Activated naive CD4-positive, alpha-beta T cell treated with anti-CD3 and anti-CD28 coated beads, Interleukin-2, amount 50 U/mL, for 24 hours (primary cell): ENCODE results near the gene SPTLC3.
"Not testable (repeated sequence)": the region's sequence is repeated elsewhere in the genome, so short reads cannot be mapped to it uniquely, and the experiment has no call there.

Source experiments
- H3K27ac Mint-ChIP-seq: one replicate; pipeline ENCODE4 v1.8.0; 2021; ENCODE audit warnings: mild to moderate bottlenecking, mixed read lengths
- H3K27me3 Mint-ChIP-seq: one replicate; pipeline ENCODE4 v1.8.0; 2021; ENCODE audit warnings: mixed read lengths
- H3K36me3 Mint-ChIP-seq: one replicate; pipeline ENCODE4 v1.8.0; 2021; ENCODE audit warnings: mixed read lengths
- H3K4me1 Mint-ChIP-seq: one replicate; pipeline ENCODE4 v1.8.0; 2021; ENCODE audit warnings: mixed read lengths
- H3K4me3 Mint-ChIP-seq: one replicate; pipeline ENCODE4 v1.8.0; 2021; ENCODE audit warnings: mild to moderate bottlenecking, mixed read lengths
- H3K9me3 Mint-ChIP-seq: one replicate; pipeline ENCODE4 v1.8.0; 2021; ENCODE audit warnings: mixed read lengths

Gene SPTLC3

GRCh38 chr20:12978126-12978394 lies 30.7 kb upstream of the SPTLC3 start:
- Mint-ChIP-seq H3K4me3 (no peak overlapping the region), H3K4me1 (no peaks in the 10 kb centered on the region), H3K27ac (no peak overlapping the region), H3K36me3 (no peaks in the 10 kb centered on the region), H3K27me3 (peaks cover 2% of the 10 kb centered on the region), H3K9me3 (no peaks in the 10 kb centered on the region)

GRCh38 chr20:12978613-12979495 lies 29.9 kb upstream of the SPTLC3 start:
- Mint-ChIP-seq H3K36me3 (no peaks in the 10 kb centered on the region), H3K4me1 (no peaks in the 10 kb centered on the region), H3K4me3 (no peak overlapping the region), H3K9me3 (no peaks in the 10 kb centered on the region), H3K27ac (no peak overlapping the region), H3K27me3 (peaks cover 2% of the 10 kb centered on the region)

GRCh38 chr20:12979713-12980112 lies 29.1 kb upstream of the SPTLC3 start:
- not testable (repeated sequence) for H3K4me1 Mint-ChIP-seq, H3K4me3 Mint-ChIP-seq, H3K9me3 Mint-ChIP-seq, H3K27ac Mint-ChIP-seq, H3K27me3 Mint-ChIP-seq, H3K36me3 Mint-ChIP-seq

- Mint-ChIP-seq H3K4me1 (no peaks in the 10 kb centered on the region), H3K4me3 (no peak overlapping the region), H3K9me3 (no peaks in the 10 kb centered on the region), H3K27me3 (peaks cover 2% of the 10 kb centered on the region), H3K36me3 (no peaks in the 10 kb centered on the region), H3K27ac (no peak overlapping the region)
Measured at GRCh38 chr20:12982098-12982497, 26.7 kb upstream of the SPTLC3 start.

GRCh38 chr20:12984069-12984765 lies 24.6 kb upstream of the SPTLC3 start:
- Mint-ChIP-seq H3K27me3 (peaks cover 4% of the 10 kb centered on the region), H3K4me1 (no peaks in the 10 kb centered on the region), H3K4me3 (no peak overlapping the region), H3K36me3 (no peaks in the 10 kb centered on the region), H3K27ac (no peak overlapping the region), H3K9me3 (no peaks in the 10 kb centered on the region)

- Mint-ChIP-seq H3K9me3 (no peaks in the 10 kb centered on the region), H3K4me1 (no peaks in the 10 kb centered on the region), H3K27me3 (peaks cover 4% of the 10 kb centered on the region), H3K36me3 (no peaks in the 10 kb centered on the region), H3K4me3 (no peak overlapping the region), H3K27ac (no peak overlapping the region)
Measured at GRCh38 chr20:12984863-12985262, 23.9 kb upstream of the SPTLC3 start.

- peaks cover 4% of the 10 kb centered on the region for H3K27me3 Mint-ChIP-seq
- H3K9me3 Mint-ChIP-seq, result no peaks in the 10 kb centered on the region
- no peaks in the 10 kb centered on the region for H3K4me1 Mint-ChIP-seq
- H3K4me3 Mint-ChIP-seq, result no peak overlapping the region
- H3K27ac Mint-ChIP-seq, result no peak overlapping the region
- H3K36me3 Mint-ChIP-seq, result no peaks in the 10 kb centered on the region
Measured at GRCh38 chr20:12987261-12987660, 21.5 kb upstream of the SPTLC3 start.

GRCh38 chr20:12989586-12990115 lies 19.1 kb upstream of the SPTLC3 start:
- H3K36me3 Mint-ChIP-seq, result no peaks in the 10 kb centered on the region
- no peaks in the 10 kb centered on the region for H3K4me1 Mint-ChIP-seq
- H3K4me3 Mint-ChIP-seq, result no peak overlapping the region

GRCh38 chr20:12997128-12997655 lies 11.6 kb upstream of the SPTLC3 start:
- Mint-ChIP-seq H3K27me3 (peaks cover 3% of the 10 kb centered on the region), H3K4me3 (no peak overlapping the region), H3K27ac (no peak overlapping the region), H3K9me3 (no peaks in the 10 kb centered on the region), H3K36me3 (no peaks in the 10 kb centered on the region), H3K4me1 (no peaks in the 10 kb centered on the region)

More at GRCh38 chr20:12989586-12990115, 19.1 kb upstream of the SPTLC3 start:
- Mint-ChIP-seq H3K9me3 (no peaks in the 10 kb centered on the region), H3K27me3 (peaks cover 4% of the 10 kb centered on the region), H3K27ac (no peak overlapping the region)

GRCh38 chr20:12998046-12998445 lies 10.7 kb upstream of the SPTLC3 start:
- no peak overlapping the region for H3K27ac Mint-ChIP-seq
- H3K4me1 Mint-ChIP-seq, result no peaks in the 10 kb centered on the region
- H3K4me3 Mint-ChIP-seq, result no peak overlapping the region
- no peaks in the 10 kb centered on the region for H3K9me3 Mint-ChIP-seq
- H3K27me3 Mint-ChIP-seq, result peaks cover 3% of the 10 kb centered on the region
- no peaks in the 10 kb centered on the region for H3K36me3 Mint-ChIP-seq

- no peaks in the 10 kb centered on the region for H3K9me3 Mint-ChIP-seq
- no peak overlapping the region for H3K4me3 Mint-ChIP-seq
- no peaks in the 10 kb centered on the region for H3K36me3 Mint-ChIP-seq
- H3K27me3 Mint-ChIP-seq, result peaks cover 3% of the 10 kb centered on the region
- no peak overlapping the region for H3K27ac Mint-ChIP-seq
- no peaks in the 10 kb centered on the region for H3K4me1 Mint-ChIP-seq
Measured at GRCh38 chr20:12999201-12999600, 9.6 kb upstream of the SPTLC3 start.

- H3K4me3 Mint-ChIP-seq, result no peak overlapping the region
- H3K36me3 Mint-ChIP-seq, result no peaks in the 10 kb centered on the region
- peaks cover 5% of the 10 kb centered on the region for H3K27me3 Mint-ChIP-seq
- no peak overlapping the region for H3K27ac Mint-ChIP-seq
- no peaks in the 10 kb centered on the region for H3K9me3 Mint-ChIP-seq
- no peaks in the 10 kb centered on the region for H3K4me1 Mint-ChIP-seq
Measured at GRCh38 chr20:13002251-13002650, 6.5 kb upstream of the SPTLC3 start.

- Mint-ChIP-seq H3K9me3 (no peaks in the 10 kb centered on the region), H3K27me3 (peaks cover 1% of the 10 kb centered on the region), H3K4me3 (no peak overlapping the region), H3K4me1 (peaks cover 25% of the 10 kb centered on the region), H3K27ac (no peak overlapping the region), H3K36me3 (no peaks in the 10 kb centered on the region)
Measured at GRCh38 chr20:13006825-13007224, 1.9 kb upstream of the SPTLC3 start.

GRCh38 chr20:13007596-13007995 lies 1.2 kb upstream of the SPTLC3 start:
- H3K27me3 Mint-ChIP-seq, result peaks cover 1% of the 10 kb centered on the region
- no peak overlapping the region for H3K4me3 Mint-ChIP-seq
- peaks cover 25% of the 10 kb centered on the region for H3K4me1 Mint-ChIP-seq
- no peaks in the 10 kb centered on the region for H3K9me3 Mint-ChIP-seq
- H3K27ac Mint-ChIP-seq, result no peak overlapping the region
- no peaks in the 10 kb centered on the region for H3K36me3 Mint-ChIP-seq

- H3K9me3 Mint-ChIP-seq, result no peaks in the 10 kb centered on the region
- no peaks in the 10 kb centered on the region for H3K36me3 Mint-ChIP-seq
- peak overlapping the region; percentile 10 for H3K27ac Mint-ChIP-seq
- peaks cover 3% of the 10 kb centered on the region for H3K27me3 Mint-ChIP-seq
- H3K4me3 Mint-ChIP-seq, result peak overlapping the region; percentile 83
- H3K4me1 Mint-ChIP-seq, result peaks cover 25% of the 10 kb centered on the region
Measured at GRCh38 chr20:13009682-13010406, 1.1 kb downstream of the SPTLC3 start.
